GM21576 (cell line): ENCODE measurements around the gene ZNF45.
"Not testable (repeated sequence)": the region's sequence is repeated elsewhere in the genome, so short reads cannot be mapped to it uniquely, and the experiment has no call there.

ENCODE experiments used
- ATAC-seq: cut with Tn5 transposase; IDR thresholded peaks from one replicate; pipeline ENCODE4 v1.9.1; 2021; ENCODE audit warnings: mild to moderate bottlenecking, moderate library complexity; ENCODE audit not compliant: unreplicated experiment

ZNF45 gene

DNA sequence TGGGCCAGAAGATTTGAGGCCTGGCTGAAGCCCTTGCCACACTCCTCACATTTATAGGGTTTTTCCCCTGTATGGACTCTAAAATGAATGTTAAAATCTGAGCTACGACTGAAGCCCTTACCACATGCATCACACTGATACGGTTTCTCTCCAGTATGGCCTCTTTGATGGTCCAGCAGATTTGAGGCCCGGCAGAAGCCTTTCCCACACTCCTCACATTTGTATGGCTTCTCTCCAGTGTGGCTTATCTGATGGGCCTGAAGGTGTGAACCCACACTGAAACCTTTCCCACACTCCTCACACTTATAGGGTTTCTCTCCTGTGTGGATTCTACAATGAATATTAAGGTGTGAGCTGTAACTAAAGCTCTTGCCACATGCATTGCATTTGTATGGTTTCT is 21.0 kb downstream of the ZNF45 start:
- ATAC-seq, result no peak

DNA sequence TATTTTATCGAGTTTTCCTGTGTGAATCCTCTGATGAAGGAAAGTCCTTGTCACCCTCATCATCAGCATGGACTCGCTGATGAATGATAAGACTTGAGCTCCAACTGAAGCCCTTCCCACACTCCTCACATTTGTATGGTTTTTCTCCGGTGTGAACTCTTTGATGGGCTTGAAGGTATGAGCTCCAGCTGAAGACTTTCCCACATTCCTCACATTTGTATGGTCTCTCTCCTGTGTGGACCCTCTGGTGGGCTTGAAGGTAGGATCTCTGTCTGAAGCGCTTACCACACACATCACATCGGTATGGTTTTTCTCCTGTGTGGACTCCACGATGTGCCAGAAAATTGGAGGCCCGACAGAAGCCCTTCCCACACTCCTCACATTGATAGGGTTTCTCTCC is 21.7 kb downstream of the ZNF45 start:
- no peak for ATAC-seq

DNA sequence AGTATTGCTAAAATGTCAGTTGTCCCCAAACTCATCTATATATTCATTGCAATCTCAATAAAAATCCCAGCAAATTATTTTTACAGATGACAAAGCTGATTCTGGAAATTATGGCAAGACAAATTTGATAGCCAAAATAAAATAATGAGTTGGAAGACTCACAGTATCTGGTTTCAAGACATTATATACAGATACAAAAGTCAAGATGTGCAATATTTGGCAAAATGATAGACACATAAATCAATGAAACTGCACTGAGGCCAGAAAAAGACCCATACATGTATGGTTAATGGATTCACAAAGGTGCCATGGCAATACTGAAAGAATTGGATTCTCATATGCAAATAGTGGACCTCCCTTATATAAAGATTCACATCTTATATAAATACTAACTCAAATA is 24.2 kb downstream of the ZNF45 start:
- no peak for ATAC-seq

- ATAC-seq, result no peak
These were observed 26.4 kb downstream of the ZNF45 start for GRCh38 chr19:43908659-43909058.

GRCh38 chr19:43906774-43907173 is 28.3 kb downstream of the ZNF45 start:
- ATAC-seq, result no peak

GRCh38 chr19:43905897-43906296 is 29.2 kb downstream of the ZNF45 start:
- ATAC-seq, result no peak

DNA sequence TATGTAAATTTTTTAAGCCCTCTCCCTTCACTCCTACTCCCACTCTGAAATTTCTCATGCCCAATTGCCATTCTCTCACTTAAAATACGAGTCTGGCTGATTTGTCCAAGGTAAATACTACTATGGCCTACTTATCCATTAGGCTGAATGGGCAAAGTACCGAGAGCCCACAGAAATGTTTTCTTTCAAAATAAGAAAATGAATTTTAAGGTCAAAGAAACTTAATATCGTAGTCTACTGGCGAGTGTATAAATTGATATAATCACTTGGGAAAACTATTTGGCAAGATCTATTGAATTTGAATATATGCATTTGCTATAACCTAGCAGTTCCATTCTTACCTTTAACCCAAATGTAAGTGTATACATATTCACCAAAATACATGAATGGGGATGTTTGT is 32.7 kb downstream of the ZNF45 start:
- no peak for ATAC-seq

- ATAC-seq, result no peak
These were observed 33.4 kb downstream of the ZNF45 start for GRCh38 chr19:43901395-43902390.

DNA sequence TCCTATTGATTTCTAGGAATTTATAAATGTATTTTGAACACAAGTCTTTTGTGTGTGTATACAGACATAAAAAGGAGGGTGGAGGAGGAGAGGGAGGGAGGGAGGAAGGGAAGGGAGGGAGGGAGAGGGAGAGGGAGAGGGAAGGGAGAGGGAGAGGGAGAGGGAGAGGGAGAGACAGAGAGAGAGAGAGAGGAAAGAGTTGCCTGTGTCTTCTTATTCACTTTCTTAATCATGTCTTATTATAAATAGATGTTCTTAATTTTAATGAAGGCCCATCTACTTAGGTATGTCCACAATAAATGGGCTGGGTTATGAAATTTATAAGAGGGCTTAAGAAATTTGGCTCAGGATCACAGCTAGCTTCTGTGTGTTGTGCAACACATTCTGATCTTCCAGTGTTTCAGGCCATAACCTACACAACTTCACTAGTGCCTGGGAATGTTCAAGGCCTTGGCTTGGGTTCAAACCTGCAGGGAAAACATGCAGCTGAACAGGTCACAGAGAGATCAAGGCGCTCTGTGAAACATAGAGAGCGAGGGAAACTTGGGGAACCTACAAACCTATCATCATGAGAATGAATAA is 39.3 kb downstream of the ZNF45 start:
- ATAC-seq, result no peak

- no peak for ATAC-seq
These were observed 51.2 kb downstream of the ZNF45 start, which contains the start of gene ZNF404 for GRCh38 chr19:43883864-43884263. Gene ZNF404, minus strand, starts transcription at chr19:43883964.

GRCh38 chr19:43880483-43880882 is 54.6 kb downstream of the ZNF45 start:
- no peak for ATAC-seq

GRCh38 chr19:43872547-43873336 is 62.3 kb downstream of the ZNF45 start:
- no peak for ATAC-seq

DNA sequence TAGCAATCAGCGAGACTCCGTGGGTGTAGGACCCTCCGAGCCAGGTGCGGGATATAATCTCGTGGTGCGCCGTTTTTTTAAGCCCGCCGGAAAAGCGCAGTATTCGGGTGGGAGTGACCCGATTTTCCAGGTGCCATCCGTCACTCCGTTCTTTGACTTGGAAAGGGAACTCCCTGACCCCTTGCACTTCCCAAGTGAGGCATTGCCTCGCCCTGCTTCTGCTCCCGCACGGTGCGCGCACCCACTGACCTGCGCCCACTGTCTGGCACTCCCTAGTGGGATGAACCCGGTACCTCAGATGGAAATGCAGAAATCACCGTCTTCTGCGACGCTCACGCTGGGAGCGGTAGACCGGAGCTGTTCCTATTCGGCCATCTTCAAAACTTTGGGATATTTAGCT is 68.2 kb downstream of the ZNF45 start:
- not testable (repeated sequence) for ATAC-seq
